HG03575 (cell line): ENCODE measurements around the gene ASAP2.
"Not testable (repeated sequence)": the region's sequence is repeated elsewhere in the genome, so short reads cannot be mapped to it uniquely, and the experiment has no call there.

ENCODE experiments used
- ATAC-seq: cut with Tn5 transposase; IDR thresholded peaks from one replicate; pipeline ENCODE4 v1.9.1; 2021; ENCODE audit not compliant: unreplicated experiment, insufficient number of reproducible peaks, low FRiP score; ENCODE audit errors: extremely low read depth

The ASAP2 gene

GRCh38 chr2:9263428-9263827, 56.8 kb downstream of the ASAP2 start:
- ATAC-seq: no peak

GRCh38 chr2:9264301-9264700, 57.7 kb downstream of the ASAP2 start:
- ATAC-seq: no peak

GRCh38 chr2:9266711-9267110, 60.1 kb downstream of the ASAP2 start:
- no peak for ATAC-seq

- not testable (repeated sequence) for ATAC-seq
These were observed 60.7 kb downstream of the ASAP2 start for GRCh38 chr2:9267286-9267685.

- no peak for ATAC-seq
These were observed 61.9 kb downstream of the ASAP2 start for GRCh38 chr2:9268301-9269080.

- no peak for ATAC-seq
These were observed 62.7 kb downstream of the ASAP2 start for GRCh38 chr2:9269295-9269694.

- ATAC-seq: no peak
These were observed 63.2 kb downstream of the ASAP2 start for GRCh38 chr2:9269695-9270360.

GRCh38 chr2:9271091-9271490, 64.5 kb downstream of the ASAP2 start:
- no peak for ATAC-seq

- ATAC-seq: no peak
These were observed 65.1 kb downstream of the ASAP2 start for GRCh38 chr2:9271691-9272090.

- no peak for ATAC-seq
These were observed 67.0 kb downstream of the ASAP2 start for GRCh38 chr2:9273486-9274130.

GRCh38 chr2:9274701-9275343, 68.2 kb downstream of the ASAP2 start:
- ATAC-seq: no peak

GRCh38 chr2:9275399-9275798, 68.8 kb downstream of the ASAP2 start:
- ATAC-seq: no peak

GRCh38 chr2:9276074-9276473, 69.5 kb downstream of the ASAP2 start:
- no peak for ATAC-seq

- ATAC-seq: no peak
These were observed 70.4 kb downstream of the ASAP2 start for GRCh38 chr2:9276901-9277451.

GRCh38 chr2:9278439-9278838, 71.8 kb downstream of the ASAP2 start:
- no peak for ATAC-seq

GRCh38 chr2:9279426-9279825, 72.8 kb downstream of the ASAP2 start:
- no peak for ATAC-seq

GRCh38 chr2:9280224-9280623, 73.6 kb downstream of the ASAP2 start:
- ATAC-seq: no peak

- ATAC-seq: no peak
These were observed 74.5 kb downstream of the ASAP2 start for GRCh38 chr2:9281145-9281544.
